ENCODE measurements around the gene CD164L2. TPM values are rescaled to one million over a fixed set of nuclear protein-coding genes. Genes with fewer than 3 reads are reported as not detected.
A peak's percentile ranks its signal among the peaks of the same experiment; 100 is the strongest.

CD164L2 gene
- total RNA-seq, 2 experiments from 2014 or later: not detected

GRCh38 chr1:27335506-27336422 is 47.4 kb downstream of the CD164L2 start:
- Histone ChIP-seq H3K9me3 (ENCODE audit: control insufficient read depth in 1 of 2, insufficient read depth in 1 of 2, low read length in 2 of 2) (no peaks in the 10 kb centered on the region), H3K4me1 (ENCODE audit: insufficient read depth, low read length) (peaks cover 41% of the 10 kb centered on the region), H3K4me3 (ENCODE audit: low read length) (no peak overlapping the region), H3K27me3 (ENCODE audit: control insufficient read depth in 1 of 2, insufficient read depth in 2 of 2, low read length in 2 of 2) (no peaks in the 10 kb centered on the region), H3K36me3 (ENCODE audit: insufficient read depth, low read length) (peaks cover 66% of the 10 kb centered on the region), H3K27ac (ENCODE audit: low read depth in 1 of 2, low read length in 2 of 2) (no peak overlapping the region)
- POLR2A ChIA-PET: no interaction called here
- Mint-ChIP-seq H3K36me3 (ENCODE audit: low read depth) (peaks cover 55% of the 10 kb centered on the region), H3K4me1 (ENCODE audit: low read depth) (peaks cover 31% of the 10 kb centered on the region), H3K4me3 (no peak overlapping the region), H3K9me3 (no peaks in the 10 kb centered on the region), H3K27ac (no peak overlapping the region), H3K27me3 (no peaks in the 10 kb centered on the region)
- no peak for TF ChIP-seq CTCF (IDR thresholded peaks at IDR 0.05)
- DNase-seq (no peak), ATAC-seq (ENCODE audit: poor library complexity) (no peak)
- CTCF ChIA-PET: interaction anchor here (1.6 kb wide), 1 partner anchor 22 kb away, joined by 5 read pairs; no protein-coding TSS in a partner anchor
- intact Hi-C loops (cut with DNase I, micrococcal nuclease): no loop called here

GRCh38 chr1:27333717-27334279 is 49.3 kb downstream of the CD164L2 start:
- DNase-seq (no peak), ATAC-seq (ENCODE audit: poor library complexity) (no peak)
- ChIA-PET CTCF (interaction anchor here (1.8 kb wide), 1 partner anchor 12 kb away, joined by 16 read pairs; the partner anchor contains the start of gene TMEM222), POLR2A (interaction anchor here (0.8 to 1.7 kb wide), 3 partner anchors 8 to 16 kb away, joined by 3 to 6 read pairs (median 3); partner anchors contain the start of gene SYTL1)
- peaks cover 65% of the 10 kb centered on the region for H3K36me3 Mint-ChIP-seq (ENCODE audit: low read depth)
- Histone ChIP-seq H3K27ac (ENCODE audit: low read depth in 1 of 2, low read length in 2 of 2) (no peak overlapping the region), H3K9me3 (ENCODE audit: control insufficient read depth in 1 of 2, insufficient read depth in 1 of 2, low read length in 2 of 2) (no peaks in the 10 kb centered on the region), H3K27me3 (ENCODE audit: control insufficient read depth in 1 of 2, insufficient read depth in 2 of 2, low read length in 2 of 2) (no peaks in the 10 kb centered on the region), H3K36me3 (ENCODE audit: insufficient read depth, low read length) (peaks cover 72% of the 10 kb centered on the region), H3K4me1 (ENCODE audit: insufficient read depth, low read length) (peaks cover 22% of the 10 kb centered on the region), H3K4me3 (ENCODE audit: low read length) (no peak overlapping the region)
- TF ChIP-seq CTCF (IDR thresholded peaks at IDR 0.05): no peak
- intact Hi-C loops (cut with DNase I, micrococcal nuclease): loop anchor here in 1 of 2 experiments (2.0 kb wide), 1 partner anchor 61 kb away; no protein-coding TSS in a partner anchor
- no peak overlapping the region for H3K4me3 Mint-ChIP-seq
- no peak overlapping the region for H3K27ac Mint-ChIP-seq
- no peaks in the 10 kb centered on the region for H3K27me3 Mint-ChIP-seq
- H3K9me3 Mint-ChIP-seq: no peaks in the 10 kb centered on the region
- H3K4me1 Mint-ChIP-seq (ENCODE audit: low read depth): peaks cover 21% of the 10 kb centered on the region

- Mint-ChIP-seq H3K36me3 (ENCODE audit: low read depth) (peaks cover 76% of the 10 kb centered on the region), H3K4me3 (peak overlapping the region; percentile 56), H3K27me3 (no peaks in the 10 kb centered on the region), H3K27ac (no peak overlapping the region), H3K9me3 (no peaks in the 10 kb centered on the region), H3K4me1 (ENCODE audit: low read depth) (peaks cover 29% of the 10 kb centered on the region)
- peak; percentile 82 for TF ChIP-seq CTCF (IDR thresholded peaks at IDR 0.05)
- intact Hi-C loops (cut with DNase I, micrococcal nuclease): loop anchor here (1.0 to 2.0 kb wide), 2 partner anchors 56 to 62 kb away; no protein-coding TSS in a partner anchor
- H3K4me1 ChIP-seq (ENCODE audit: insufficient read depth, low read length): peaks cover 32% of the 10 kb centered on the region
- peak; percentile 37 to 81 (median 53) for DNase-seq
- CTCF ChIA-PET: interaction anchor here (0.6 to 2.2 kb wide), 26 partner anchors 8 to 276 kb away, joined by 3 to 23 read pairs (median 4); partner anchors contain the start of genes MAP3K6, SYTL1 and TMEM222
- POLR2A ChIA-PET: interaction anchor here (0.9 to 1.7 kb wide), 6 partner anchors 9 to 29 kb away, joined by 3 to 12 read pairs (median 5); partner anchors contain the start of gene SYTL1
- peaks cover 78% of the 10 kb centered on the region for H3K36me3 ChIP-seq (ENCODE audit: insufficient read depth, low read length)
- no peak overlapping the region for H3K27ac ChIP-seq (ENCODE audit: low read depth in 1 of 2, low read length in 2 of 2)
- H3K27me3 ChIP-seq (ENCODE audit: control insufficient read depth in 1 of 2, insufficient read depth in 2 of 2, low read length in 2 of 2): no peaks in the 10 kb centered on the region
- no peaks in the 10 kb centered on the region for H3K9me3 ChIP-seq (ENCODE audit: control insufficient read depth in 1 of 2, insufficient read depth in 1 of 2, low read length in 2 of 2)
- ATAC-seq (ENCODE audit: poor library complexity): peak; percentile 87
- H3K4me3 ChIP-seq (ENCODE audit: low read length): no peak overlapping the region
Measured at GRCh38 chr1:27332536-27333281, 50.4 kb downstream of the CD164L2 start.
